HG02678 (cell line): Measurements from ENCODE around the gene SYNE1.

Experiments used
- ATAC-seq: cut with Tn5 transposase; IDR thresholded peaks from one replicate; pipeline ENCODE4 v1.9.1; 2021; ENCODE audit warnings: mild to moderate bottlenecking, moderate library complexity; ENCODE audit not compliant: unreplicated experiment

The SYNE1 gene

DNA sequence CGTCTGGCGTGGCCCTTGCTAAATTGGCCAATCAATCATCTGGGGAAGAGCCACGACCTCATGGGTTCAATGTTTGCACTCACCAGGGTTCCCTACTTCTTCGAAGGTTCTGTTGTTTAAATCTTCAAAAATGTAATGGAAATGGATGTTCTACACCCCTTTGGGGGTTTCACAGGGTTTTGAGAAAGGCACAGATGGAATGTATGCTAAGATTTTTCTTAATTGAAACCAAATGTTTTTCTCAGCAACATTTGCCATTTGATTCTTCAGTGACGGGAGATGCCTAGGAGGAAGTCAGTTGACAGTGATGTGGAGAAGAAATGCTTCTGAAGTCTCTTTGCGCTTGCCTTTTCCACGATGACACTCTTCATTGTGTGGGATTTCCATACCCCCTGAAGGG is 517.3 kb downstream of the SYNE1 start:
- ATAC-seq: no peak

DNA sequence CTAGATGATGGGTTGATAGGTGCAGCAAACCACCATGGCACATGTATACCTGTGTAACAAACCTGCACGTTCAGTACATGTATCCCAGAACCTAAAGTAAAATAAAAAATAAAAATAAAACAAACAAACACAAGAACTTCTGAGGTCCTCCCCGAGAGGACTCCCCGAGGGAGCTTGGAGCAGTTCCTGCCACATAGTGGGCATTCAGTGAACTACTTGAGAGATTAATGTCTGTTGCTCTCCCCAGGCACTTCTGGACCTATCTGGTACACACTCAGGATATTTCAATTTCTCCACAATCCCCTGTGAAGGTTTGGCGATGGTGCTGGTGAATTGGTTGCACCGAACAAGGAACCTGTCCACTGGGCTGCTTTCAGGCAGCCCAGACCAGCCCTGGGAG is 518.5 kb downstream of the SYNE1 start:
- ATAC-seq: no peak

DNA sequence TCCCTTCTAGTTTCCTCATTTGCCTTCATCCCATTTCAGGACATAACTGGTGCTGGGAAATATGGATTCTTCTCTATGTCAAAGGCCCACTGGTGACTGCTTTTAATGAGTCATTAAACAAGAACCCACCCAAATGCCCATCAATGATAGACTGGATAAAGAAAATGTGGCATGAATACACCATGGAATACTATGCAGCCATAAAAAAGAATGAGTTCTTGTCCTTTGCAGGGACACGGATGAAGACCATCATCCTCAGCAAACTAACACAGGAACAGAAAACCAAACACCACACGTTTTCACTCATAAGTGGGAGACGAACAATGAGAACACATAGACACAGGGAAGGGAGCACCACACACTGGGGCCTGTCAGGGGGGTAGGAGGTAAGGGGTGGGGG is 518.9 kb downstream of the SYNE1 start:
- no peak for ATAC-seq

DNA sequence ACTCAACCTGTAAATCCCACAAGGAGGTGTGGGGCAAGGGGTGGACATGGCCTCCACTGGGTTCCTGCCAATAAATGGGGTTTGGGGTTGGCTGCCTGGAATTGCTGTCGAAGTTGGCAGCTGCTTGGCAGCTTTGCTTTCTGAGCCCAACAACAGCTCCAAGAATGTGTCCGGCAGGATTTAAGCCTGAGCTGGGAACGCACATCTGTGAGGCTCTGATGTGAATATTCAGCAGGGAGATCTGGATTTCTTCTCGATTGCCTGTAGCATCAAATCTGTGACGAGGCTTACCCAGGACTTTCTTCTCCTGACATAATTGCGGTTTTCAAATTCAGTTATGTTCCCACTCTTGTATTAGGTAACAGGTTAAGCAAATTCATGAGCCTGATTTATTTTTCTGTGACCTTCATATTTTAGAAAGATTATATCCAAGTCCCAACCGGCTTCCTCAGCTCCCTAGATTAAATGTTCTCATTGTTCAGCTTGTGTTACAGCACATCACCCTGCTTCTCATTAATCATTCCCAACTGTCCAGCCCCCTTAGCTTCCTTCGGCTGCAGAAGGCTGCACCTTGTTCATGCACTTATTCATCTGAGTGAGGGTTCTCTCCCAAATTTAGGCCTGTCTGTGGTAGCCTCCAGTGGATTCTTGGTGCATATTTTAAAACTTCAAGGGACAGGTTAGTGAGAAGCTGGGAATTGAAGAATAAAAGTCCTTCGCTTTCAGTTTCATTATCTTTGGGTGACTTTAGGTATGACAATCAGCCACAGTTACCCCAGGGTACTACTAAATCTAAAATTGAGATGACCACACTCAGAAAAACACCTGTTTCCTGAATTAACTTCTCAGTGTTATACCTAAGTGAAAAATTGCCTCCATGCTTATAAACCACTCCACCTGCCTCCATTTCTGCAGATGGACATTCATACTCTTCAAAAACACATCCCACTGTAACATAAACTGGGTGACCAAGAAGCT is 519.7 kb downstream of the SYNE1 start:
- ATAC-seq: peak; percentile 70

DNA sequence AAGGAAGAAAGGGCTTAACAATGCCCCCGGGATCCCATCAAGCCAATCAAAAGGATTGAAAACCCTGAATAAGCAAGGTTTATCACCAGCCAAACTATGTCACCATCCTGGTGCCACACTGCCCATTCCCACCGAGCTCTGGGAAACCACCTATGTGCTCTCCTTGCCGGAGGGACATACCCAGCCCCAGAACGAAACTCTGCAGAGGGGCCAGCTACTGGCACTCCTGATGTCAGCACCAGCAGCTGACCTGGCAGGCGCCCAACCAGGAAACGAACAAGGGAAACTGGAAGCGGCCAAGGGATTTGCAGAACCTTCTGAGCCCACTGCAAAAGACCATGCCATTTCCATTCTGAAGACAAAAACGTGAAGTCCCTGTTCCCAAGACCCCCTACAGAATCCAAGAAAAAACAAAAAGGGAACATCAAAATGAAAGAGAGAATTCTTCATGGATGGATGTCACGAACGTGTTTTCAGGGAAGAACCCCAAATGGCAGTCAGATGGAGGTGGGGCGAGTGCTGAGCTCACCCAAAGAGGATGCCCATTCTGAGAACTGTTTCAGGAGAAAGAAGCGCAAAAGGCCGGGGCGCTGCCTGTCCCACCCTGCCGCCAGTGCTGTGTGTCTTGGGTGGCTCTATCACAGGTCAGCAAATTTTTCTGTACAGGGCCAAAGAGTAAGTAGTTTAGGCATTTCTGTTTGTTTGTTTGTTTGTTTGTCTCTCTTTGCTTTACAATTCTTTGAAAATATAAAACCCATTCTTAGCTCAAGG is 524.5 kb downstream of the SYNE1 start:
- no peak for ATAC-seq

DNA sequence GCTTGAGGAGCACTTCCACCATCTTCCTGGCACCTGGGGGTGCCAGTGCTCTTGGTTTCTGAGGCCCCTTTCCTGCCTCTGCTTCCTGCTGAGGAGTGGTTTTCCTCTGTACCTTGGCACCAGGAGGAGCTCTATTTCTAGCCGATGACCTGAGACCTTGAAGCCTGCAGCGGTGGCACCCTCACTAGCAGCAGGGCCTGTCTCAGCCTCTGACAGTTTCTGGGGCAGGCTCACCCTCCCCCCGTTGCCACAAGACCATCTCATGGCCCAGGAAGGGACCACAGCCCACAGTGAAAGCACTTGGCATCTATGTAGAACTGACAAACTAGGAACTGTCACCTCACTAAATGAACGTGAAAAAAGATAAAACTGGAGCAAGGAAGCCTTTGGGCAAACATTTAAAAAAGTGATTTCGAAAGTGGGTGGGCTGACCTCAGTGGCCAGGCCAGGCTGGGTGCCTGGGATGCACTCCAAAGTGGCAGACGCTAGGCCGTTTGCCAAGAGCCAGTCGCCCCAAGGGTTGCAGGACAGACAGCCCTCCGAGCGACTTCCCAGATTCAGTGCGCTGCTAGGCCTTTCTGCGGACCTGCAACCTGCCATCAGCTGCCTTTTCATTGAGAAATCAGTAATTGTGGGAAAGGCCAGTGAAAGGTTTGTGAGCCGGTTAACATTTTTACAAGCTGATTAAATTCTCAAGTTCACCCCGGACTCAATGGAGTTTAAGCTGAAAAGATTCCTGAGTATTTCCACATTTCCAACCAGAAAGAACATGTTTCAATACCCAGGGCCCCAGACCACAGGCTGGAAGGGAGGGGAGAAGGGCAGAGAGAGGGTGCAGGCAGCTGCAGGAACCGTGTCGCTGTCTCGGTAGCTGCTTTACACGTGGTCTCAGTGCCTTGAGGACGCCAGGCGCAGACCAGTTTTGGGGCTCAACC is 526.0 kb downstream of the SYNE1 start:
- no peak for ATAC-seq

DNA sequence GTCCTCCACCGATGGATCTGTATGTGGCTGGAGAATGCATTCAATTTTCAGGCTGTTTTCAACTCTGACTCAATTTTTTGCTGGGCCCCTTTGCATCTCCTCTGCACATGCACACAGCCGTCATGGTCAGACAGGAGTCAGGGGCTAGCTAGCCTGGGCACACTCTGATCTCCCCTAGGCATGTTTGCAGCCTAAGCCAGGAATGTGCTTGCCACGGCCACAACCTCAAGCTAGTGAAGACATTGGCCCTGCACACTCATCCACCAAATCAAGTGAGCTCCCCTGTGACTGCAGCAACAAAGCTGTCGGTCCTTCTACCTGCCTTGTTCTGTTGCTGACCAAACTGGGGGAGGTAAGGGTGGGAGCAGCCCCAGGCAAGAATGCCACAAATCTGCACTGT is 529.2 kb downstream of the SYNE1 start:
- ATAC-seq: no peak

DNA sequence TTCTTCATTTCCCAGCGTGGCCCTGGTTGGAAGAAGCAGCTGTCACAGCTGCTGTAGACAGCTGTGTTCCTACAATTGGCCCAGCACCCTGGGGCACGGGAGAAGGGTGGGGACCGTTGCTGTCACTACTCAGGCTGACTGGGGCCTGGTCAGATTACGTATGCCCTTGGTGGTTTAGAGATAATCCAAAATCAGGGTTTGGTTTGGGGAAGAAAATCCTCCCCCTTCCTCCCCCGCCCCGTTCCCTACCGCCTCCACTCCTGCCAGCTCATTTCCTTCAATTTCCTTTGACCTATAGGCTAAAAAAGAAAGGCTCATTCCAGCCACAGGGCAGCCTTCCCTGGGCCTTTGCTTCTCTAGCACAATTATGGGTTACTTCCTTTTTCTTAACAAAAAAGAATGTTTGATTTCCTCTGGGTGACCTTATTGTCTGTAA is 537.0 kb downstream of the SYNE1 start:
- no peak for ATAC-seq

DNA sequence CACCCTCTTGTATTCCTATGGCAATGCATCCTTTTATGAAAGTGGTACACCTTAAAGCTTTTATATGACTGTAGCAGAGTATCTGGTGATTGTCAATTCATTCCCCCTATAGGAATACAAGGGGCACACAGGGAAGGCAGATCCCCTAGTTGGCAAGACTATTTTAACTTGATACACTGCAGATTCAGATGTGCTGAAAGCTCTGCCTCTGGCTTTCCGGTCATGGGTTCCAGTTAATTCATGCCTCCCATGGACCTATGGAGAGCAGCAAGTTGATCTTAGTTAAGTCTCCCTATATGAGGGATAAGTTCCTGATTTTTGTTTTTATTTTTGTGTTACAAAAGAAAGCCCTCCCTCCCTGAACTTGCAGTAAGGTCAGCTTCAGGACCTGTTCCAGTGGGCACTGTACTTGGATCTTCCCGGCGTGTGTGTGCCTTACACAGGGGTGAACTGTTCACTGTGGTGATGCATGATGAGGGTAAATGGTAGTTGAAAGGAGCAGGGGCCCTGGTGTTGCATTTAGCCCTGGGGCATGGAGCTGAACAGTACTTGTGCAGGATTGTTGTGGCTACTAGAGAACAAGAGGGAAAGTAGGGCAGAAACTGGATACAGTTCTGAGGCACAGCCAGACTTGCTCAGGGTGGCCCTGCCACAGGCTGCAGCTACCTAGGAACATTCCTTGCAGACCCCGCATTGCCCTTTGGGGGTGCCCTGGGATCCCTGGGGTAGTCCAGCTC is 537.5 kb downstream of the SYNE1 start:
- ATAC-seq: no peak

DNA sequence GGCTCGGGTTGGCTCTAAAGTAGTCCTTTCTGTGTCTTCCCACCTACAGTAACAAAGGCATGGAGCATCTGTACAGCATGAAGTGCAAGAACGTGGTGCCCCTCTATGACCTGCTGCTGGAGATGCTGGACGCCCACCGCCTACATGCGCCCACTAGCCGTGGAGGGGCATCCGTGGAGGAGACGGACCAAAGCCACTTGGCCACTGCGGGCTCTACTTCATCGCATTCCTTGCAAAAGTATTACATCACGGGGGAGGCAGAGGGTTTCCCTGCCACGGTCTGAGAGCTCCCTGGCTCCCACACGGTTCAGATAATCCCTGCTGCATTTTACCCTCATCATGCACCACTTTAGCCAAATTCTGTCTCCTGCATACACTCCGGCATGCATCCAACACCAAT is 538.5 kb downstream of the SYNE1 start:
- no peak for ATAC-seq

DNA sequence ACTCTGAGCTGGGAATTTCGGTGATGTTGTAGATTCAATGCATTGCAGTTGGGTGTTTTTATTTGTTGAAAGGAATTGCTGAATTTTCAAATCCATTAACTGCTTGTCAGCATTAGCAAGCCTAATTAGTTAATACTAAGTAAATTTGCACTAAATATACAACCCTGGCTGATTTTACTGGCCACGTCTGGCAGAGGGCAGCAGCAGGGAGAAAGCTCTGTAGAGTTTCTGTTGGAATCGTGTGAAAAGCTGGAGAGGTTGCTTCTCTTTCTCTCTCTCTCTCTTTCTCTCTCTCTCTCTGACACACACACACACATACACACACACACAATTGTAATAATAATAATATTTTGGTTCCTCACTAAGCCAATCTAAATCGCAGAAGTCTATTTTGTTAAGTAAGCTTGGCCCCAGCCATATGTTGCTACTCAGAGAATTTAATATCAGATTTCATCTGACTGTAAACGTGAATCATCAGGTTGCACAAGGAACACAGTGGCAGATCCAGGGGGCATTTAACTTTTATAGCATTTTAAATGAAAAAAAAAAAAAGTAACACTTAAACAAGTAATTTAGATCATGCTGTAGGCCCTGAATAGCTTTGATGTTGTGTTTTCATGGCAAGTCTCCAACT is 540.2 kb downstream of the SYNE1 start:
- ATAC-seq: no peak

DNA sequence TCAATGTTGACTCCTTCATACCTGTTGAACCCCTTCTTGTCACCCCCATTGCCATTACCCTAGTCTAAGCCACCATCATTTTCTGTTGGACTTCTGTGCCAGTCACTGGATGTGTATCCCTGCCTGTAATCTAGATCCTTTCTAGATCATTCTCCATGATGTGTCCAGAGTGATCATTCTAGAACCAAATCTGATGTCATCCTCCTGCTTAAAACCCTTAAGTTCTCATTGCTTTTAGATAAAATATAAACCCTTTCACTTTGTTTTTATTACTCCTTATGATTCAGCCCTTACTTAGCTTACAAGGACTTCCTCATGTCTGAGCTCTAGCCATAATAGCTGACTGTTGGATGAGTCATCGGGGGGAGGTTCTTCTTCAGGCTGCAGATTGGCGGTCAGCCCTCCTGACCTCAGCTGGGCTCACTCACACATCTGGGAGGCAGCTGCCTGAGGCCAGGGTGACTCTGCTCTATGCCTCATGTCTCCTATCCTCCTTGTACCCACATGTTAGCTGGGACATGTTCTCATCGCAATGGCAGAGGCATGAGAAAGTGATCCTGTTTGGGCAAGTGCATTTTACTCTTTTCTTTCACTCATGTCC is 542.1 kb downstream of the SYNE1 start:
- no peak for ATAC-seq

DNA sequence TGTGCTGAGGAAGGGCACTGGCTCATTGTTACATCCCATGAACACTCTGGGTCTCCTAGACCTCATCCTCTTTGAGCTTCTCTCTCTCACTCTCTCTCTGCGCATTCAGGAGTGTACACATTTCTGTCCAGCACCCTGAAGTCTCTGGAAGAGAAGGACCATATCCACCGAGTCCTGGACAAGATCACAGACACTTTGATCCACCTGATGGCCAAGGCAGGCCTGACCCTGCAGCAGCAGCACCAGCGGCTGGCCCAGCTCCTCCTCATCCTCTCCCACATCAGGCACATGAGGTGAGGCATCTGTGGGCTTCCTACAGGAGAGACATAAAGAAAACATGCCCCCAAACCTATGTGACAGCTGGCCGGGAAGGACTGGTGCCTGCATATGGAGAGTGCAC is 542.9 kb downstream of the SYNE1 start:
- no peak for ATAC-seq

DNA sequence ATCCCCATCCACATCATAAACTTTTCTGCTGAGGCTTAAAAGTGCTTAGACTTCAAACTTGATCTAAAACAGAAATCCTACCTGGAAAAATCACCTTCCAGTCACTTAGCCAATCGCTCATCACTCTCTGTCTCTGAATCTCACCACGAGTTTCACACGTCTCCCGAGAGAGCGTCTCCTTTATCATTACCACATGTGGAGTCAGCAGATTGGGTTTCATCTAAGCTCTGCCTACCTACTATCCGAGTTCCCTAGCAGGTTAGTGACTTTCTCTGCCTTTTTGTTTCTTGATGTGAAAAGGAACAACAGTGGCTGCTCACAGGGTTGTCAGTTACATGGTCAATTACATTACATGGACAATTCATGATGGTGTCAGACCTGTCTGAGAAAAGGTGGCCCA is 543.5 kb downstream of the SYNE1 start:
- ATAC-seq: no peak

DNA sequence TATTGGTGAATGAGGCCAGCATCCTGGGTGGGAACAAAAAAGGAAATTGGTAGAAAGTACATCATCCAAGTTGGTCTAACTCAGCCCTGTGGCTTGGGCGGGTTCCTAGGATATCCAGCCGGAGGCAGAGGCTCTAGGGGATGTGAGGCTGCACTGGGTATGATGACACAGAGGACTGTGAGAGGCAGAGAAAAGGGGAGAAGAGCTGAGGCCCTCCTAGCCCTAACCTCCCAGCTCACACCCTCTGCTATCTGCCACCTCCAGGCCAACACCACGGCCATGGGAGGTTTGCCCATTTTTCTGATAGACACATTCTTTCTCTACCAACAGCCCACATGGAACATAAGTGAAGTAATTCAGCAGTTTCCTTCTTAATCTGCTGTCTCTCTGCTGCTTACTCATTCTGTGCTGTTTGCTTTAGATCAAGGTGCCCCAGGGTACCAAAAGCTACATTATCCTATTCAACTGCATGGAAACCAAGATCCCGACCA is 545.3 kb downstream of the SYNE1 start:
- no peak for ATAC-seq

DNA sequence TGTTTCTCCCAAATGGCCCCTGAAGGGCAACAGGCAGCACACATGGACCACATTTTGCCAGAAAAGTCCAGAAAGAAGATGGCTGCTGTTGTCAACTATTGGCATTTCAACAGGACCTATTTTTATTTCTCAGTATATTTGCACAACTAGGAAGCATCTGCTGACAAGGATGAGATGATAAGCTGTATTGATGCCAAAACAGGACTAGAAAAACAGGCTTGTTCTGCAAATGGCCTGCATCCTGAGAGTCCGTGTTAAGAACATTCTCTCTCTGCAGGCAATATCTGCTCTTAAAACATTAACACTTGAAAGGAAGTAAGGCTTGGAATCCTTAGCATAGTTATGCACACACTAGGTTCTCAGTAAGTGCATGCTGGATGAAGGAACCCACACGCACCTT is 546.0 kb downstream of the SYNE1 start:
- no peak for ATAC-seq

DNA sequence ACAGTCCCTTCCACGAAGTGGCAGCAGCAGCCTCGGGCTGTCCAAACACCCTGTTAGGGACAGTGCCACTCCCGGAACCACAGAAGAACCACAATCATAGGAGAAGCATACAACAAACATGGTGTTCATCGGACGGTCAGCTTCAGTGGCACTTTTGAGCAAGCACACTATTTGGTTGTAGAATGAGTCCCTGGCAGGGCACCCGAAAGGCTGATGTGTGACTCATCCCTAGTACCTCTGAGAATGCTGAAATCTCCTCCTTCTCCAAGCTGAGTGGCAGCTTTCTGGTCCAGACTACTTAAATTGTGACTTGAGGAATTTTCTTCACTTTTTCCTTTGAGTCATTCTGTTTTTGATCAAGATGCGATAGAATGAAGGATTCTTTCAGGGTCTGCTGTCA is 547.2 kb downstream of the SYNE1 start:
- ATAC-seq: no peak

DNA sequence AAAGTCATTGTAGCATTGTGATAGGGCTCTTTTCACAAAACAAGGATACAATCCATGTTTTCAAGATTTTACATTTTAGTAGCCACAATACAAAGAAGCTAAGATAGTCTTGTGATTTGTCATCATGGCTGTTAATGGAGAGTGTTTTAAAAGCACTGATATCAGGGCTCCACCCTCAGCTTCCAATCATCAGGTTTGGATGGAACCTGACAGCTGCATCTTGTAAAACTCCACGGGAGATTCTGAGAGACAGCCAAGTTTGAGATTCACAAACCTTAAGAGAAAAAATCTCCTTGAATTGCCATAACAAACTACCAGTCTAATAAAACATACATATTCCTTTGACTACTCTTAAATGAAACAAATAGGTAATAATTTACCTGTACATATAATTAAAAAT is 549.5 kb downstream of the SYNE1 start:
- ATAC-seq: no peak

DNA sequence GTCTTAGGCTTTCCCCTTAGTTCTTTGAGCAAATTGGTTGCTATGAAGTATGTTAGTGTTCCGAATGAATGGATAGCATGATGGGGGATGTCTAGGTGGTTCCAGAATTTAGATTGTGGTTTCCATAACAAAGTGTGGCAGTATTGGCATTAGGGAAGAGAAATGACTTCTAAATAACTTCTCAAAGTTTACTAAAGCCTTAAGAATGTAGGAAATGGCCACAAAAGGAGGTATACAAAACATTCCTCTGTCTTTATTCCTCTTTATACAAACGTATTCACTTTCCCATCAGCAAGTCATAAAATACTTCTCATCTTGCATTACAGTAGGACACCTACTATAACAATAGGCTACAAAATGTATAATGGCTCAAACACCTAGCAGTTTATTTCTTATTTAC is 550.1 kb downstream of the SYNE1 start:
- ATAC-seq: no peak
